Activated CD4-positive, alpha-beta T cell treated with anti-CD3 and anti-CD28 coated beads, Interleukin-2, amount 50 U/mL, for 24 hours (primary cell): ENCODE measurements around the gene OR2T12.
"Not testable (repeated sequence)": the region's sequence is repeated elsewhere in the genome, so short reads cannot be mapped to it uniquely, and the experiment has no call there.

ENCODE experiments used
- DNase-seq, 2 donors: peaks; one replicate each; pipeline ENCODE4 v3.0.0-alpha.2; 2020; ENCODE audit warnings: low read depth in 1 of 2, low spot score in 1 of 2

OR2T12 gene, protein sequence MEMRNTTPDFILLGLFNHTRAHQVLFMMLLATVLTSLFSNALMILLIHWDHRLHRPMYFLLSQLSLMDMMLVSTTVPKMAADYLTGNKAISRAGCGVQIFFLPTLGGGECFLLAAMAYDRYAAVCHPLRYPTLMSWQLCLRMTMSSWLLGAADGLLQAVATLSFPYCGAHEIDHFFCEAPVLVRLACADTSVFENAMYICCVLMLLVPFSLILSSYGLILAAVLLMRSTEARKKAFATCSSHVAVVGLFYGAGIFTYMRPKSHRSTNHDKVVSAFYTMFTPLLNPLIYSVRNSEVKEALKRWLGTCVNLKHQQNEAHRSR

GRCh38 chr1:248303324-248303723 is at the start of gene OR2T12:
TSS of gene OR2T12 (minus strand) at chr1:248303424. CDS start at chr1:248295578, 7,846 bp downstream.
- DNase-seq = no peak

DNA sequence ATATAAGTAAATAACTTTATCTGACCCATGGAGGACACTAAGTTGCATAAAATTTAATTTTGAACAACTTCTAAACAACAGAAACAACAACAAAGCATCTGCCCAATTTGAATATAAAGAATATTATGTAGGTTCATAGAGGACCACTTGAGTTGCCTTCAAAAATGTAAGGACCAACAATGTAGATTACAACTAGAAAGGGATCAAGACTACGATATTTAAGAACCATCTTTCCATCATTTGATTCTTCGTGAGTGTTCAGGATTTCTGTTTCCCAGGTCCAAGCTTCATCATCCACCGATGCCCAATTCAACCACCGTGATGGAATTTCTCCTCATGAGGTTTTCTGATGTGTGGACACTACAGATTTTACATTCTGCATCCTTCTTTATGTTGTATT is 45.3 kb upstream of the OR2T12 start, which contains the start of gene OR14C36:
Gene OR14C36, plus strand, starts transcription at position 301 of the 400 bp plus-strand sequence. Its CDS starts 0 bp downstream, at position 301.
- DNase-seq = no peak

GRCh38 chr1:248343451-248343850 is 40.2 kb upstream of the OR2T12 start:
- no peak for DNase-seq

DNA sequence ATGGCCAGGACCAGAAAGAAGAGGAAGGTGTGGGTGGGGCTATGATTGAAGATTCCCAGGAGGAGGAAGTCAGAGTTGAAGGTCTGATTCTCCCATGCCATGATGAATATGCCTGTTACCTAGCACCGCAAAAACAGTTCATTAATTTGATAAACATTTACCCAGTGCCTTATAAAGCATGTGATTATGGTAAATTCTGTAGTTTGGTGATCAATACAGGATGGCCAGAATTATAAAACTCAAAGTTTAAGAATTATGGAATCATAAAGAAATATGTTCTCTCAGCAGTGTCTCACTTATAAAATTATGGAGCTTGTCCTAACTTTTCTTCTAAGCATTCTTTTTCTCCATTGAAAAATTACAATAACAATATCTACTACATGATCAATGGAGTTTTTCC is 21.2 kb upstream of the OR2T12 start, which contains the start of gene OR2M7:
Gene OR2M7, minus strand, starts transcription at position 101 of the 400 bp plus-strand sequence. Its CDS starts 0 bp downstream, at position 101.
- no peak for DNase-seq

DNA sequence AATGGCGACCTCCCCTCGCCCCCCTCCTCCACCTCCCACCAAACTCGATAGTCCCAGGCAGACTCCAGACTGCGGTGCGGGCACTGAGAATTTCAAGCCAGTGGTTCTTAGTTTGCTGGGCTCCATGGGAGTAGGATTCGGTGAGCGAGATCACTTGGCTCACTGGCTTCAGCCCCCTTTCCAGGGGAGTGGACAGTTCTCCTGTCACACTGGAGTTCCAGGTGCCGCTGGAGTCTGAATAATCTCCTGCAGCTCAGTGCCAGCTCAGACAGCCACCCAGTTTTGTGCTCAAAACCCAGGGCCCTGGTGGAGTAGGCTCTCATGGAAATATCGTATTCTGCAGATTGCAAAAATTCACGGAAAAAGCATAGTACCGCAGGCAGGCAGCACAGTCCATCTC is 13.6 kb upstream of the OR2T12 start:
- DNase-seq = no peak

DNA sequence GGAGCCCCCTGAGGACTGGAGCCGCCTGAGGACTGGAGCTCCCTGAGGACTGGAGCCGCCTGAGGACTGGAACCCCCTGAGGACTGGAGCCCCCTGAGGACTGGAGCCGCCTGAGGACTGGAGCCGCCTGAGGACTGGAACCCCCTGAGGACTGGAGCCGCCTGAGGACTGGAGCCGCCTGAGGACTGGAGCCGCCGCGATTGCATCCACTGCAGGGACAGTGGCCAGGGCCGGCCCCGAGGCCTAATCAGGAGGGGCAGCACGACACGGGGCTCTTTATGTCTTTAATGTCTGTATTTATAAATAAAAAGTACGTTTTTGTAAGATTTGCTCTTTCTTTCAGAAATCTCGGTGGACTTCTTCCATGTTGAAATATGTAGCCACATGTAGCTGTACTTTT is 3.5 kb upstream of the OR2T12 start:
- not testable (repeated sequence) for DNase-seq

- DNase-seq = no peak
Observed at GRCh38 chr1:248306103-248306502, 2.9 kb upstream of the OR2T12 start.

DNA sequence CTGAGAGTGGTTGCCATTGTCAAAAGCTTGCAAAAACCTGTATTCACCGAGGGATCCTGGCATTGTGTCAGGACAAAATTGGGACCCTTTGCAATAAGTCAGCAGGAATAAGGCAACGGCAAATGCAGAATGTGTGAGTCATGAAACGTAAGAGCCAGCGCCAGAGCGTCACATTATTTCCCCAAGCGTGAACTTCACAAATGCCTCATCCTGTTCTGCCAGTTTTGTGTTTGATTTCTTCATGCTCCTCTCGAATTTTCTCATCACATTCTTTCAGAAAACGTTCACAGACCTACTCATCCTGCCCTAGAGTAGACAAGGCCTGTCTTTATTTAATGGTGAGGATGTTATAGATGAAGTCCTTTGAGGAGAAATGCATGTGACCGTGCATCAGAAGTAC is 2.4 kb upstream of the OR2T12 start:
- DNase-seq = not testable (repeated sequence)

DNA sequence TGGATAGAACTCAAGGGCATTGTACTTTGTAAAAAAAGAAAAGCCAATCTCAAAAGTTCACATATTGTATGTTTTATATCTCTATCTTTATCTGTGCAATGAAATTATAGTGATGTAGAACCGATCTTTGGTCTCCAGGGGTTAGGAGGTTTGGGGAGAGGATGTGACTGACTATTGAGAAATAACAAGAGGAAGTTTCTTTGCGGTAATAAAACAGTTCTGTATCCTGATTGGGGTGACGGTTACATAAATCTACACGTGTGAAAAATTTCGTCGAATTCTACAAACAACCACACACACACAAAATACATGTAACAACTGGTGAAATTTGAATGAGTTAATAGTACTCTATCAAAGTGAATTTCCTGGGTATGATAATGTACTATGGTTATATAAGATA is 14.8 kb downstream of the OR2T12 start:
- no peak for DNase-seq

DNA sequence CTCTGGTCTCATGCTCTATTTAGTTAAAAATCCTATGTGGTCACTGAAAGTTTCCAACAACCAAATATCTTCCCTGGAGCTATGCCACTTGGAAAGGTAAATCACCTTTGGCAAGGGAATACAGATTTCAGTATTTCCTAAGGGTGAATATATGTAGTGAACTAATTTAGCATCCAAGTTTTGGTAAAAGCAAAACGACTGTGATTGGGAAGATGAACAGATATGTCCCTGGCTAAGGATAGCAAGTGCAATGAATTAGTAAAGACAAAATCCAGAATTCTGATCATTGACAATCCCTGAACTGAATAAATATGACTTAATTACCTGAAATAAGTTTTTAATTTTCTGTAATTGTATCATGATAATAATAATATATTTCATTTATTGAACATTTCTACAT is 25.3 kb downstream of the OR2T12 start, which contains the start of gene OR2T33:
Gene OR2T33, minus strand, starts transcription at position 101 of the 400 bp plus-strand sequence. CDS start 4,162 bp downstream, outside the sequence.
- no peak for DNase-seq

DNA sequence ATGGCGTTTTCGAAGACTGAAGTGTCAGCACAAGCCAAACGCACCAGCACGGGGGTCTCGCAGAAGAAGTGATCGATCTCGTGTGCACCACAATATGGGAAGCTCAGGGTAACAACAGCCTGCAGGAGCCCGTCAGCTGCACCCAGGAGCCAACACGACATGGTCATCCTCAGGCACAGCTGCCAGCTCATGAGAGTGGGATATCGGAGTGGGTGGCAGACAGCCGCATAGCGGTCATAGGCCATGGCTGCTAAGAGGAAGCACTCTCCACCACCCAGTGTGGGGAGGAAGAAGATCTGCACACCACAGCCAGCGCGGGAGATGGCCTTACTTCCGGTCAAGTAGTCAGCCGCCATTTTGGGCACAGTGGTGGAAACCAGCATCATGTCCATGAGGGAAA is 30.0 kb downstream of the OR2T12 start:
- DNase-seq = not testable (repeated sequence)

- DNase-seq = no peak
Observed at GRCh38 chr1:248268178-248268577, 35.0 kb downstream of the OR2T12 start.

DNA sequence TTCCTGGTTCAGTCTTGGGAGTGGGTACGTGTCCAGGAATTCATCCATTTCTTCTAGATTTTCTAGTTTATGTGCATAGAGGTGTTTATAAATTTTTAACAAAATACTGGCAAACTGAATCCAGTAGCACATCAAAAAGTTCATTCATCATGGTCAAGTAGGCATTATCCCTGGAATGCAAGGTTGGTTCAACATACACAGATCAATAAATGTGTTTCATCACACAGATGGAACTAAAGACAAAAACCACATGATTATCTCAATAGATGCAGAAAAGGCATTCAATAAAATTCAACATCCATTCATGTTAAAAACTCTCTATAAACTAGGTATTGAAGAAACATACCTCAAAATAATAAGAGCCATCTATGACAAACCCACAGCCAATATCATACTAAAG is 43.9 kb downstream of the OR2T12 start:
- not testable (repeated sequence) for DNase-seq

DNA sequence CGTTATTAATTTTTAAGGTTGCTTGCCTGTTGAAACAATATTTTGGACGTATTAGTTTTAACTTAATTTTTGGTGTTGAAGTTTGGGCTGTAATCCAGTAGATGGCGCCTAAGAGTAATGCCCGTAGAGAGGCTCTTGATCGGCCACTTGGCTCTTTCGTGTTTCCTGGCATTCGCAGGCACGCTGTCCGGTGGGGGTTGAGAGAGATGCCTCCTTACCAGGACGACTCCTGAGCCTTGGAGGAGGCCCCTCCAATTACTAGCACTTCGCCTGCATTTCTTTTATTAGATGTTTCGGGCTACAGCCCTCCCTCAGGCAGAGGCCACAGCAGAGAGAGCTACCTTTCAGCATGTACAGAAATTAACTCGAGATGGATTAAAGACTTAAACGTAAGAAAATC is 60.0 kb downstream of the OR2T12 start:
- no peak for DNase-seq
